Activated naive CD8-positive, alpha-beta T cell treated with anti-CD3 and anti-CD28 coated beads for 36 hours (primary cell): Measurements from ENCODE around the gene ATXN8OS. TPM values are rescaled to one million over a fixed set of nuclear protein-coding genes. Genes with fewer than 3 reads are reported as not detected.

Experiments used
- DNase-seq: peaks from one replicate; pipeline ENCODE4 v3.0.0; 2021
- H3K27ac Mint-ChIP-seq: one replicate; pipeline ENCODE4 v1.8.0; 2022; ENCODE audit warnings: mild to moderate bottlenecking, moderate library complexity, mixed read lengths
- H3K27me3 Mint-ChIP-seq: one replicate; pipeline ENCODE4 v1.8.0; 2022; ENCODE audit warnings: mild to moderate bottlenecking, mixed read lengths
- H3K36me3 Mint-ChIP-seq: one replicate; pipeline ENCODE4 v1.8.0; 2021; ENCODE audit warnings: mild to moderate bottlenecking, mixed read lengths
- H3K4me1 Mint-ChIP-seq: one replicate; pipeline ENCODE4 v1.8.0; 2021; ENCODE audit warnings: mixed read lengths
- H3K4me3 Mint-ChIP-seq: one replicate; pipeline ENCODE4 v1.8.0; 2022; ENCODE audit warnings: mild to moderate bottlenecking, moderate library complexity, mixed read lengths
- H3K9me3 Mint-ChIP-seq: one replicate; pipeline ENCODE4 v1.8.0; 2022; ENCODE audit warnings: mixed read lengths
- total RNA-seq, 2 experiments: library from RNA; stranded (reverse); gene quantifications; one replicate each; pipeline ENCODE4 v1.2.3, GENCODE V29; 2021

Gene ATXN8OS
- total RNA-seq, 2 experiments from 2014 or later, result not detected

- Mint-ChIP-seq H3K36me3 (no peaks in the 10 kb centered on the region), H3K4me1 (no peaks in the 10 kb centered on the region), H3K27ac (no peak overlapping the region), H3K9me3 (peaks cover 6% of the 10 kb centered on the region), H3K4me3 (no peak overlapping the region), H3K27me3 (no peaks in the 10 kb centered on the region)
- no peak for DNase-seq
Measured at GRCh38 chr13:70171151-70171550, 63.5 kb downstream of the ATXN8OS start.

GRCh38 chr13:70172946-70173597 lies 65.4 kb downstream of the ATXN8OS start:
- H3K4me1 Mint-ChIP-seq, result no peaks in the 10 kb centered on the region

GRCh38 chr13:70173598-70173959 lies 66.0 kb downstream of the ATXN8OS start:
- no peak overlapping the region for H3K27ac Mint-ChIP-seq
- H3K36me3 Mint-ChIP-seq, result no peaks in the 10 kb centered on the region
- no peaks in the 10 kb centered on the region for H3K4me1 Mint-ChIP-seq
- H3K27me3 Mint-ChIP-seq, result no peaks in the 10 kb centered on the region
- H3K4me3 Mint-ChIP-seq, result no peak overlapping the region
- peaks cover 3% of the 10 kb centered on the region for H3K9me3 Mint-ChIP-seq
- no peak for DNase-seq

More at GRCh38 chr13:70172946-70173597, 65.4 kb downstream of the ATXN8OS start:
- Mint-ChIP-seq H3K9me3 (peaks cover 6% of the 10 kb centered on the region), H3K27me3 (no peaks in the 10 kb centered on the region), H3K4me3 (no peak overlapping the region), H3K27ac (no peak overlapping the region), H3K36me3 (no peaks in the 10 kb centered on the region)
- no peak for DNase-seq

- H3K4me1 Mint-ChIP-seq, result no peaks in the 10 kb centered on the region
- H3K9me3 Mint-ChIP-seq, result no peaks in the 10 kb centered on the region
- H3K4me3 Mint-ChIP-seq, result no peak overlapping the region
- H3K27me3 Mint-ChIP-seq, result no peaks in the 10 kb centered on the region
- no peak for DNase-seq
- no peaks in the 10 kb centered on the region for H3K36me3 Mint-ChIP-seq
- H3K27ac Mint-ChIP-seq, result no peak overlapping the region
Measured at GRCh38 chr13:70178346-70178745, 70.7 kb downstream of the ATXN8OS start.

Other genes with a start within 250 kb of the ATXN8OS start
- not detected for gene KLHL1, start 626 bp downstream of the ATXN8OS start, total RNA-seq